ENCODE data around the gene ABLIM2.

Gene ABLIM2

GRCh38 chr4:8158710-8159536 lies at the start of gene ABLIM2:
Gene ABLIM2 (minus strand): TSS chr4:8158813. CDS start chr4:8158689, 124 bp downstream.
- DNase-seq (ENCODE audit: low spot score) = peak; percentile 99

GRCh38 chr4:8207314-8207713 lies 48.7 kb upstream of the ABLIM2 start:
- DNase-seq (ENCODE audit: low spot score) = no peak

- DNase-seq (ENCODE audit: low spot score) = no peak
Measured at GRCh38 chr4:8205749-8206611, 47.4 kb upstream of the ABLIM2 start.

- no peak for DNase-seq (ENCODE audit: low spot score)
Measured at GRCh38 chr4:8205241-8205707, 46.7 kb upstream of the ABLIM2 start.

GRCh38 chr4:8204576-8205227 lies 46.1 kb upstream of the ABLIM2 start:
- no peak for DNase-seq (ENCODE audit: low spot score)

GRCh38 chr4:8203817-8204216 lies 45.2 kb upstream of the ABLIM2 start:
- no peak for DNase-seq (ENCODE audit: low spot score)

GRCh38 chr4:8203052-8203401 lies 44.4 kb upstream of the ABLIM2 start:
- DNase-seq (ENCODE audit: low spot score) = no peak

GRCh38 chr4:8202108-8203051 lies 43.8 kb upstream of the ABLIM2 start:
- DNase-seq (ENCODE audit: low spot score) = no peak

GRCh38 chr4:8201321-8201781 lies 42.7 kb upstream of the ABLIM2 start:
- DNase-seq (ENCODE audit: low spot score) = no peak

- DNase-seq (ENCODE audit: low spot score) = no peak
Measured at GRCh38 chr4:8200302-8200975, 41.8 kb upstream of the ABLIM2 start.

- DNase-seq (ENCODE audit: low spot score) = no peak
Measured at GRCh38 chr4:8199594-8200301, 41.1 kb upstream of the ABLIM2 start.

GRCh38 chr4:8198906-8199593 lies 40.4 kb upstream of the ABLIM2 start, which contains the start of gene SH3TC1:
Gene SH3TC1 (plus strand): TSS chr4:8199290. CDS start chr4:8205195, 5,905 bp downstream.
- DNase-seq (ENCODE audit: low spot score) = peak; percentile 70

- no peak for DNase-seq (ENCODE audit: low spot score)
Measured at GRCh38 chr4:8198206-8198905, 39.7 kb upstream of the ABLIM2 start.

GRCh38 chr4:8197521-8197920 lies 38.9 kb upstream of the ABLIM2 start:
- no peak for DNase-seq (ENCODE audit: low spot score)

GRCh38 chr4:8195841-8196458 lies 37.3 kb upstream of the ABLIM2 start:
- no peak for DNase-seq (ENCODE audit: low spot score)

- DNase-seq (ENCODE audit: low spot score) = no peak
Measured at GRCh38 chr4:8195431-8195830, 36.8 kb upstream of the ABLIM2 start.

GRCh38 chr4:8194306-8195242 lies 36.0 kb upstream of the ABLIM2 start:
- DNase-seq (ENCODE audit: low spot score) = no peak

Measured in ecto neural progenitor cell (in vitro differentiated cells).